NCI-H1694 treated with DMSO at 0.1 percent for 48 hours (cell line): ENCODE results near the gene ADGRB3.
"Not testable (repeated sequence)": the region's sequence is repeated elsewhere in the genome, so short reads cannot be mapped to it uniquely, and the experiment has no call there.

Experiments
- DNase-seq: peaks from one replicate; lab custom pipeline; 2025; lab: John Stamatoyannopoulos, UW

ADGRB3 gene

GRCh38 chr6:69261010-69261409 lies 625.9 kb downstream of the ADGRB3 start:
- no peak for DNase-seq

DNA sequence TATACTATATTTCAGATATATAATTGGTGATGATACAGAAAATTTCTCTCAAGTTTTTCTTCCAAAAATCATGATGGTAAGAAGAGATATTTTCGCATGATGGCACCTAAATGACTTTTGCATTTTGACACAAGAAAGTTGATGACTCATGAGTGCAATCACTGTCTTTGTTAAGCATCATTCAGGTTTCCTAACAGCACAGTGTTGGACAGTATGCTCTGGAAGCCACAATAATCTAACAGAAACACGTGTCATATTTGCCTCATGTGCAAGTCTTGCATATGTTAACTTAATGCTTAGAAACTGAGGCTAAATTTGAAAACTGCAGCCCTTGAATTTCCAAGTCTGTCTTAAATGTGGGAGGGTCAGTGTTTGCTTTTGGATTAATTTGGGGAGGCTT lies 628.2 kb downstream of the ADGRB3 start:
- no peak for DNase-seq

GRCh38 chr6:69265090-69265489 lies 630.0 kb downstream of the ADGRB3 start:
- no peak for DNase-seq

GRCh38 chr6:69265706-69266105 lies 630.6 kb downstream of the ADGRB3 start:
- DNase-seq = no peak

DNA sequence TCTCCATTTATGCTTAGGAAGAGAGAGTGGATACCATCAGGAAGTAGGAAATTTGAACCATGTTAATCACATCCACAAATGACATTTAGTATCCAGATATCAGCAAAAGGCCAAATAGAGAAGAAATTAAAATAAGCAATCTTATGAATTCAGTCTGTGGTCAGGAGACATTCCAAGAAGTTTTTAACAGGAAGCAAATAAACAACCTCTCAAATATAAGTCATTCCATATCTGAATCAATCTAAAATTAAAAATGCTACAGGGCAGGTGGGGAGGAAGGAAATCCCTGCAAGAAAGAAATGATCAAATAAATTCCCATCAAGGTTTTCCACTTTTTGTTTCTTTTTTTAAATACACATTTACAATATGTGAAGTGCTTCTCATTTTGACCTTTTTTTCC lies 641.1 kb downstream of the ADGRB3 start:
- no peak for DNase-seq

DNA sequence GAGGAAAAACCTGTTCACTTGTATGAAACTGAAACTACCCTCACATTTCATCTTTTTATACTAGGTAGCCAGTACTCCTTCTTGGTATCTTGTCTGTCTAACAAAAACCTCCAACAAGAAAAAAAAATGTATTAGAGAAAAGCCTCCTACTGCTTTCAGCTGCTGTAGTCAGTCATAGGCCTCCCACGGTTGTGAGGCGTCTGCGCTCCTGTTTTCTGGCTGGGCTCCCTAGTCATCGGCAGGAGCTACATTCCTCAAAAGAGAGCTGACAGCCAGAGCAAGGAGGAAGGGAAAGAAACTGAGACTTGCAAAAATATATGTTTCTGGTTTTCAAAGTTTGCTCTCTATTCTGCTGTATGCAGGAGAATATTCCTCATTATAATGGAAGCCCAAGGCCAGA lies 644.7 kb downstream of the ADGRB3 start:
- DNase-seq = no peak

GRCh38 chr6:69280858-69281257 lies 645.8 kb downstream of the ADGRB3 start:
- no peak for DNase-seq

GRCh38 chr6:69284176-69284730 lies 649.2 kb downstream of the ADGRB3 start:
- DNase-seq = no peak

DNA sequence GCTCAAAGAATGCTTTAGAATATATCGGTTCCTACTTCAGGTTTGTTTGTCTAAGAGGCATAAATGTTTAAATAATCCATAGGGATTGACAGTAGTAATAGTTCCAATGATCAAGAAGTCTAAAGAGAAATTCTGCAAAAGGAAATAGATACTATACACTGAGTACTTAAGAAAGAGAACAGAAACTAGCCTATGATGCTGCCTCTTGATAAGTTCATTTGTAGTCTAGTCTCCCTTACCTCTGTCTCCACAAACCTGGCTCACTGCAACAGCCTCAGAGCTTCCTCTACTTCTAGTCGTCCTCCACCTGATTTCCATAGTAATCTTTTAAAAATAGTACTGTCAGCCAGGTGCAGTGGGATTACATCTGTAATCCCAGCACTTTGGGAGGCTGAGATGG lies 650.0 kb downstream of the ADGRB3 start:
- no peak for DNase-seq

GRCh38 chr6:69286331-69286730 lies 651.2 kb downstream of the ADGRB3 start:
- DNase-seq = no peak

DNA sequence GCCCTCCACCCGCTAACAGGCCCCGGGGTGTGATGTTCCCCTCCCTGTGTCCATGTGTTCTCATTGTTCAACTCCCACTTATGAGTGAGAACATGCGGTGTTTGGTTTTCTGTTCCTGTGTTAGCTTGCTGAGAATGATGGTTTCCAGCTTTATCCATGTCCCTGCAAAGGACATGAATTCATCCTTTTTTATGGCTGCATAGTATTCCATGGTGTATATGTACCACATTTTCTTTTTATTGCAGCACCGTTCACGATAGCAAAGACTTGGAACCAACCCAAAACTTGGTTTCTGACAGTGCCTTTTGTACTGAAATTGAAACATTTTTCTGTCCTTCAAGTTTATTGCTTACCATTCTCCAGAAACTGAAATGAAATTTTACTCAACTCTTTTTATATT lies 653.1 kb downstream of the ADGRB3 start:
- DNase-seq = not testable (repeated sequence)

DNA sequence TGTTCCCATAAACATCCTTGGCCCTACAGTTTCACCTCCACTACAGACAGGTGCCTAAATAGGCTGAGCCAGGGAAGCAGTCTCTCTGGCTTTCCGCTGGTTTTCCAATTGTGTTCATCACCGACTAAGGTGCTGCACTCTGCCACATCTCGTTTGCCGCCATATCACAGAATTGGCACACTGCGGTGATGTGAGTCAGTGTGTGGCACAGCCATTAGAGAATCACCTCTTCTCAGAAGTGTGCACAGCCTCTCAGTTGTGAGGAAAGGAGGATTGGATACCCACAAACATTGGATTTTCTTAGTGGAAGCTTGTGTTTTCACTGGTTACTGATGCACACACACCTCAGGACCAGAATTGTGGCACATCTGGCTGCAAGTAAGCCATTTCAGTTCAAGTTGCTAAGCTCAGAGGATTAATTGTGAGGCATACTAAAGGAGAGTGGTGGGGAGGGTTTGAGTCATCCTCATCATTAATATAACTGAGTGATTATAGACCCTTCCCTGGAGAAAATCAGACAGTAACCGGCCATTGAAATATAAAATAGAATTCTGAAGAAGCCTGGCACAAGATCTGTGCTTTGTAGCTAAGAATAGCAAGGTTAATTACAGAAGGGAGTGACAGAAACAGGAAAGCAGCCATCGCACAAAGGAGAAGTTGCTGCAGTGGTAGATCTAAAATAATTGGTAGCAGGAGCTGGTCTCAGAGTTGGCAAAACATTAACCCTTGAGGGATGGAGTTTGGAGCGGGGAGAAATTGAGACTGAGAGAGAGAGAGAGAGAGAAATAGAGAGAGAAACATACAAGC lies 654.8 kb downstream of the ADGRB3 start:
- DNase-seq = no peak

GRCh38 chr6:69293471-69293870 lies 658.4 kb downstream of the ADGRB3 start:
- DNase-seq = no peak

DNA sequence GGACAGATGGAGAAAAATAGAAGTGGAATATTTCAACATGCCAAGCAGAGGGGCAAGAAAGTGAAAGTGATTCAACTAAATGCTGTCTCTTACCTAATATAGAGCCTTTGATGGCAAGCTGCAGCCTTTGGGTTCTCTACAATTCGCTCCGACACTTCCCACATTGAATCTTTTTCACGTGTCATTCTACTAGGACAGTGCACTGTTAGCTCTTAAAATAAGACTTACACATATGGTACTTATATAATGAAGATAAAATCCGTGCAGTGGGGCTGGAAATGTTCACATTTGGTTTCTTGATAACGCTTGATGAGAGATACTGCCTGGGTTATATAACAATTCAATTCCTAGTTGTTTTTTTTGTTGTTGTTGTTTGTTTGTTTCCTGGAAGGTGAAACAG lies 659.3 kb downstream of the ADGRB3 start:
- DNase-seq = peak; percentile 1

DNA sequence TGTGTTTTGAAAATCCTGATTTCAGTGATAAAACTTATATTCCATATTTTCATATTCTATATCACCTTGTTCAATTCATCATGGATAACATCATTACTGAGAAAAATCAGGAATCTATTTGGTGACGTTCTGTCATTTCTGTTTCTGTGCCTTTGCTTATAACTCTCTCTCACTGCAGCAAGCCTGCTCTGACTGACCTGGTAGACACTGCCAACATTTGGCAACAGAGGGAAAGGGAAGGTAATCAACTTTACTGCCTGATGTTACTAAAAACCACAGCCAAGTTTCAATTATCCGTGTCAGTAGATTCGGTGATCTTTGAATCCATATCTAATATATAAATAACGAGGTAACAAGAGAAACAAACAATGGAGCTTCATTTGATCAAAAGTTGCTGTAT lies 659.8 kb downstream of the ADGRB3 start:
- peak; percentile 15 for DNase-seq

GRCh38 chr6:69303382-69303781 lies 668.3 kb downstream of the ADGRB3 start:
- no peak for DNase-seq

DNA sequence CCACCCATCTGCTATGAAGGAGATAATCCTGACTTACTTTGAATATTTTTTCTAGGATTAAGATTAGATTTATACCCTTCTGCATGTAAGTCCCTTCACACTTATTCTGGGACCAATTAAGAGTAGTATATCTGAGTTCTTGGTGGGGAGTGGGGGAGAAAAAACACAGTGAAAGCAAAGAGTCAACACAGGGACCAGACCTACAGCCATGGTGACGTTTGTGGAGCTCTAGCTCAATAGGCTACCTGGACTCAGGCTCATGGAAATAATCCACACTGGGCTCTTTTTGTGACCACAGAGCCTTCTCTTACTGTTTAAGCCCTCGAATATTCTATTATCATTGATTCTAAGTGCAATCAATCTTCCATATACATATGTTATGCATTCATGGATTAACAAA lies 670.4 kb downstream of the ADGRB3 start:
- no peak for DNase-seq

DNA sequence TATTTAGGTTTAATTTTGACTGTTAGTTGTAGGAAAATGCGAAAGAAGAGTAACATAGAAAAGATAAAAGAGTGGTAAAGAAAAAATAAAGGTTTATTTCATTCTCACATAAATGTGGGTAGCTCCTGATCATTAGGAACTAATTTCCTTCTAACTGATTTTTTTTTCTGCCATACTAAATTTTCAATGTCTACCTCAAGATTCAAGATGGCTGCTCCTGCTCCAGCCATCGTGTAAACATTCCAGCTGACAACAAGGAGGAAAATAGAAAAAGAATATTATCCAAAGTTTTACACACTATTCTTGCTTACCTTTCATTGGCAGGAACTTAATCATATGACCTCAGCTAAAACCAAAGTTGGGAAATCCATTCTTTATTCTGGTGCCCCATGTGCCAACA lies 673.5 kb downstream of the ADGRB3 start:
- DNase-seq = no peak

DNA sequence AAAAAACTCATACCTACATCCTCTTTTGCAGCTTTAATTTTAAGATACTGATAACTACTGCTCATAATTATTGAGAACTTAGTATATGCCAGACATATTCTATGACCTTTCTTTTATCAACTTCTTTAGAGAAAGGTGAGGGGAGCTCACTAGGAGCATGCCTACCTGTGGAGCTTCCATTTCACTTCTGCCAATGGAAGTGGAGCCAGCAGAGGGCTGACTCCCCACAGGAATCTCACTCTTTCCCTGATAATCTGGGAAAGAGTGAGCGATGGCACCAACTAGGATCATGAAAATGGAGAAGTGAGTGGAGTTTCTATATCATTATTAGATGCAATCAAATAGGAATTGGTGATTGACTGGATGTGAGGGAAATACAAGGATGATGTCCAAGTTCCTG lies 676.8 kb downstream of the ADGRB3 start:
- no peak for DNase-seq

GRCh38 chr6:69314001-69314400 lies 678.9 kb downstream of the ADGRB3 start:
- no peak for DNase-seq

GRCh38 chr6:69314531-69314930 lies 679.4 kb downstream of the ADGRB3 start:
- DNase-seq = no peak

GRCh38 chr6:69331886-69332285 lies 696.8 kb downstream of the ADGRB3 start:
- DNase-seq = no peak

- DNase-seq = no peak
These were observed 702.2 kb downstream of the ADGRB3 start for GRCh38 chr6:69337311-69337710.
